Fibroblast of skin of right quadriceps (primary cell): ENCODE results near the gene OSER1.
"Not testable (repeated sequence)": the region's sequence is repeated elsewhere in the genome, so short reads cannot be mapped to it uniquely, and the experiment has no call there.

ENCODE experiments used
- DNase-seq: peaks from one replicate; pipeline ENCODE4 v3.0.0-alpha.2; 2013

Gene OSER1

GRCh38 chr20:44210406-44211176 is at the start of gene OSER1:
OSER1 (minus strand) TSS chr20:44210771; CDS start chr20:44206957, 3,814 bp downstream.
- peak; percentile 97 for DNase-seq

- no peak for DNase-seq
Measured at GRCh38 chr20:44258226-44258890, 47.8 kb upstream of the OSER1 start.

GRCh38 chr20:44256961-44257360 is 46.4 kb upstream of the OSER1 start:
- DNase-seq: no peak

- DNase-seq: no peak
Measured at GRCh38 chr20:44255942-44256341, 45.4 kb upstream of the OSER1 start.

- no peak for DNase-seq
Measured at GRCh38 chr20:44254073-44254472, 43.5 kb upstream of the OSER1 start.

GRCh38 chr20:44253528-44253927 is 43.0 kb upstream of the OSER1 start:
- no peak for DNase-seq

- DNase-seq: no peak
Measured at GRCh38 chr20:44251284-44251683, 40.7 kb upstream of the OSER1 start.

- no peak for DNase-seq
Measured at GRCh38 chr20:44248410-44248759, 37.8 kb upstream of the OSER1 start.

GRCh38 chr20:44247586-44248409 is 37.2 kb upstream of the OSER1 start:
- peak; percentile 27 for DNase-seq

- DNase-seq: no peak
Measured at GRCh38 chr20:44247131-44247571, 36.6 kb upstream of the OSER1 start, which contains the start of gene GDAP1L1. GDAP1L1 (plus strand) TSS chr20:44247308; CDS start chr20:44247335, 27 bp downstream.

GRCh38 chr20:44245977-44246376 is 35.4 kb upstream of the OSER1 start:
- DNase-seq: no peak

- no peak for DNase-seq
Measured at GRCh38 chr20:44241796-44242195, 31.2 kb upstream of the OSER1 start.

- not testable (repeated sequence) for DNase-seq
Measured at GRCh38 chr20:44236840-44237239, 26.3 kb upstream of the OSER1 start.

GRCh38 chr20:44235702-44236101 is 25.1 kb upstream of the OSER1 start:
- DNase-seq: no peak

GRCh38 chr20:44234566-44235317 is 24.2 kb upstream of the OSER1 start:
- DNase-seq: no peak

GRCh38 chr20:44233436-44234016 is 23.0 kb upstream of the OSER1 start:
- no peak for DNase-seq

- not testable (repeated sequence) for DNase-seq
Measured at GRCh38 chr20:44232469-44232856, 21.9 kb upstream of the OSER1 start.

GRCh38 chr20:44231713-44232468 is 21.3 kb upstream of the OSER1 start:
- no peak for DNase-seq

GRCh38 chr20:44231193-44231592 is 20.6 kb upstream of the OSER1 start:
- DNase-seq: no peak

- no peak for DNase-seq
Measured at GRCh38 chr20:44228465-44229258, 18.1 kb upstream of the OSER1 start.

- no peak for DNase-seq
Measured at GRCh38 chr20:44224637-44225036, 14.1 kb upstream of the OSER1 start.
